Esophagus squamous epithelium (tissue), 5 donors: ENCODE measurements around the gene AADACL3. TPM values are rescaled to one million over a fixed set of nuclear protein-coding genes. Genes with fewer than 3 reads are reported as not detected.

Experiments
- DNase-seq: peaks from one replicate; lab custom pipeline; 2025; lab: John Stamatoyannopoulos, UW
- H3K27ac ChIP-seq, 4 donors: fragments of 200-600 bp; sonication (generic); one replicate each; pipeline ENCODE4 v1.5.1; 2016 to 2019; ENCODE audit warnings: mild to moderate bottlenecking in 1 of 4
- H3K27me3 ChIP-seq, 4 donors: fragments of 200-600 bp; sonication (generic); 1 replicate in 3 of 4; 2 replicates in 1 of 4; pipeline versions ENCODE4 v1.5.1 to v1.6.0; 2017 to 2021; ENCODE audit warnings: antibody characterized with exemption in 1 of 4
- H3K36me3 ChIP-seq, 3 donors: fragments of 200-600 bp; sonication (generic); one replicate each; pipeline ENCODE4 v1.5.1; 2016 to 2019
- H3K4me1 ChIP-seq, 3 donors: fragments of 200-600 bp; sonication (generic); one replicate each; pipeline ENCODE4 v1.5.1; 2017 to 2019
- H3K4me3 ChIP-seq, 4 donors: fragments of 200-600 bp; sonication (generic); 1 replicate in 3 of 4; 2 replicates in 1 of 4; pipeline ENCODE4 v1.5.1; 2016 to 2019; ENCODE audit warnings: mild to moderate bottlenecking in 2 of 4, moderate library complexity in 1 of 4
- H3K9me3 ChIP-seq, 3 donors: fragments of 200-600 bp; sonication (generic); one replicate each; pipeline ENCODE4 v1.5.1; 2016 to 2019
- POLR2A ChIP-seq, 4 donors: fragments of 450-650 bp; IDR thresholded peaks; one replicate each; pipeline ENCODE4 v1.6.1; 2017; ENCODE audit warnings: antibody characterized with exemption in 4 of 4, mild to moderate bottlenecking in 4 of 4, moderate library complexity in 3 of 4
- WGBS, 2 donors: methylation state at CpG; one replicate each; pipeline ENCODE4 v1.1.5; 2018; 5-methylcytosine and 5-hydroxymethylcytosine counted together
- intact Hi-C: fragments of 100-400 bp; cut with DNase I; formaldehyde crosslinking; loops from one replicate; pipeline ENCODE4 v1.15.0; 2022
- total RNA-seq, 4 donors: library from RNA; depleted of rRNA; stranded (reverse); fragments of >200 nt; gene quantifications; one replicate each; pipeline ENCODE4 v1.1.0, GENCODE V29; 2016
- TF ChIP-seq, protein P1 (sequence below), 6 experiments: fragments of 450-650 bp in 4 of 6; fragments of 200-600 bp in 2 of 6; sonication (generic) in 2 of 6; IDR thresholded peaks; one replicate each; pipeline ENCODE4 v1.5.1; 2016 to 2019; ENCODE audit warnings: antibody characterized with exemption in 6 of 6, mild to moderate bottlenecking in 4 of 6, moderate library complexity in 4 of 6
- donor health status: DM: yes; HTN: yes; CAD: no.

The AADACL3 gene
- total RNA-seq, 4 donors from 2014 or later = not detected

DNA sequence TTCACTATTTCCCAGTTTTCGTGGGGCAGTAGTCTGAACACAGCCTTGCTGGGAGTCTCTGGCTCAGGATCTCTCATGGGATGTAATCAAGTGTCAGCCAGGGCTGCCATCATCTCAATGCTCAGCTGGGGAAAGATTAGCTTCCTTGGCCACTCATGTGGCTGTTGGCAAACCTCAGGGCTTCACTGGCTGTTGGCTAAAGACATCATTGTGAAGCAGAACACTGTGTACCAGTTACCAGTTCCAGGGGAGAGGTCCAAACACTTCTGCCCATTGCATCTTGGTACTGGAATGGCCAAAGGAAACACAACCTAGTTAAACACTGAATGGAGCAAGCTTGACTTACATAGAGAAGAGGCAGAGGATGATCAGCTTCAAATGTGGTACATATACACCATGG, 38.3 kb upstream of the AADACL3 start:
- H3K27me3 ChIP-seq = peaks cover 0 to 25% (median 2%) of the 10 kb centered on the region in 4 donors
- H3K36me3 ChIP-seq = no peaks in the 10 kb centered on the region
- H3K4me3 ChIP-seq = no peak overlapping the region
- intact Hi-C loops = no loop called here
- H3K4me1 ChIP-seq = peaks cover 0 to 10% (median 0%) of the 10 kb centered on the region in 3 donors
- H3K9me3 ChIP-seq = peaks cover 0 to 6% (median 4%) of the 10 kb centered on the region in 3 donors
- H3K27ac ChIP-seq = peak overlapping the region in 3 of 4 donors; percentile 15 to 33 (median 26)
- 63 to 90% methylated on average over 1 of the region's 1 CpG for WGBS, 2 donors
- no peak for DNase-seq
- TF ChIP-seq, protein P1, sequence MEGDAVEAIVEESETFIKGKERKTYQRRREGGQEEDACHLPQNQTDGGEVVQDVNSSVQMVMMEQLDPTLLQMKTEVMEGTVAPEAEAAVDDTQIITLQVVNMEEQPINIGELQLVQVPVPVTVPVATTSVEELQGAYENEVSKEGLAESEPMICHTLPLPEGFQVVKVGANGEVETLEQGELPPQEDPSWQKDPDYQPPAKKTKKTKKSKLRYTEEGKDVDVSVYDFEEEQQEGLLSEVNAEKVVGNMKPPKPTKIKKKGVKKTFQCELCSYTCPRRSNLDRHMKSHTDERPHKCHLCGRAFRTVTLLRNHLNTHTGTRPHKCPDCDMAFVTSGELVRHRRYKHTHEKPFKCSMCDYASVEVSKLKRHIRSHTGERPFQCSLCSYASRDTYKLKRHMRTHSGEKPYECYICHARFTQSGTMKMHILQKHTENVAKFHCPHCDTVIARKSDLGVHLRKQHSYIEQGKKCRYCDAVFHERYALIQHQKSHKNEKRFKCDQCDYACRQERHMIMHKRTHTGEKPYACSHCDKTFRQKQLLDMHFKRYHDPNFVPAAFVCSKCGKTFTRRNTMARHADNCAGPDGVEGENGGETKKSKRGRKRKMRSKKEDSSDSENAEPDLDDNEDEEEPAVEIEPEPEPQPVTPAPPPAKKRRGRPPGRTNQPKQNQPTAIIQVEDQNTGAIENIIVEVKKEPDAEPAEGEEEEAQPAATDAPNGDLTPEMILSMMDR (IDR thresholded peaks at IDR 0.05) = no peak
- no peak for TF ChIP-seq POLR2A (IDR thresholded peaks at IDR 0.05)

DNA sequence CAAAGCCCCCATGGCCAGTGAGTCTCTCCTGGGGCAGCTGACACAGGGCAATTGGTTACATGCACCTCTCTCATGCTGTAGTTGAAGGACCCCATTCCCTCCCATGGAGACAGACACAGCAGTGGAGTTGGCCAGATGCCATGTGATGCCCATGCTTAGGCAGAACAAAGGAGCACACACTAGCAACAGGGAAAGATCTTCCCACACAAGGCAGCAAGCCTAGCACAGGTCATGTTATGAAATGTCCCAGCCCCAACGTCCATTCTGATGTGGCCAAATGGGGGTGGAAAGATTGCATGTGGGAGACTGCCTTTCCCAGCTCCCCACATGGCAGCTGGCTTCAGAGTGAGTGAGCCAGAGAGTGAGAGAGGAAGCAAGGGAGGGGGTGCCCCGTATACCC, 37.6 kb upstream of the AADACL3 start:
- 19 to 20% methylated on average over 2 of the region's 2 CpGs for WGBS, 2 donors
- peaks cover 0 to 24% (median 2%) of the 10 kb centered on the region in 4 donors for H3K27me3 ChIP-seq
- peak overlapping the region in 3 of 4 donors; percentile 7 to 33 (median 26) for H3K27ac ChIP-seq
- TF ChIP-seq, protein P1 (IDR thresholded peaks at IDR 0.05) = no peak
- no peak for TF ChIP-seq POLR2A (IDR thresholded peaks at IDR 0.05)
- H3K9me3 ChIP-seq = peaks cover 0 to 6% (median 4%) of the 10 kb centered on the region in 3 donors
- intact Hi-C loops = no loop called here
- no peak for DNase-seq
- no peaks in the 10 kb centered on the region for H3K36me3 ChIP-seq
- peaks cover 0 to 10% (median 0%) of the 10 kb centered on the region in 3 donors for H3K4me1 ChIP-seq
- no peak overlapping the region for H3K4me3 ChIP-seq

DNA sequence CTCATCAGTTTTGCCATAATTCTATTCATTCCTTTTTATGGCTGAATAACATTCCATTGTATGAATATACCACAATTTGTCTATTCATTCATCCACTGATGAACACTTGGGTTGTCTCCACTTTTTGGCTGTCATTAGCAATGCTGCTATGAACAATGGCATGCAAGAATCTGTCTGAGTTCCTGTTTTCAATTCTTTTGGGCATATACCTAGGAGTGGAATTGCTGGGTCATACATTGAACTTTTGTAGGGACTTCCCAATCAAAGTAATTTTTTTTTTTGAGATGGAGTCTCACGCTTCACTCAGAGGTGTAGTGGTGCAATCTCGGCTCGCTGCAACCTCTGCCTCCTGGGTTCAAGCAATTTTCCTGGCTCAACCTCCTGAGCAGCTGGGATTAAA, 37.1 kb upstream of the AADACL3 start:
- Histone ChIP-seq H3K4me3 (no peak overlapping the region), H3K36me3 (no peaks in the 10 kb centered on the region), H3K4me1 (peaks cover 0 to 10% (median 0%) of the 10 kb centered on the region in 3 donors), H3K27me3 (peaks cover 0 to 29% (median 2%) of the 10 kb centered on the region in 4 donors), H3K9me3 (peaks cover 0 to 6% (median 4%) of the 10 kb centered on the region in 3 donors), H3K27ac (peak overlapping the region in 1 of 4 donors; percentile 7)
- TF ChIP-seq, protein P1 (IDR thresholded peaks at IDR 0.05) = no peak
- TF ChIP-seq POLR2A (IDR thresholded peaks at IDR 0.05) = no peak
- 59 to 72% methylated on average over 3 of the region's 3 CpGs for WGBS, 2 donors
- no peak for DNase-seq
- intact Hi-C loops = no loop called here

DNA sequence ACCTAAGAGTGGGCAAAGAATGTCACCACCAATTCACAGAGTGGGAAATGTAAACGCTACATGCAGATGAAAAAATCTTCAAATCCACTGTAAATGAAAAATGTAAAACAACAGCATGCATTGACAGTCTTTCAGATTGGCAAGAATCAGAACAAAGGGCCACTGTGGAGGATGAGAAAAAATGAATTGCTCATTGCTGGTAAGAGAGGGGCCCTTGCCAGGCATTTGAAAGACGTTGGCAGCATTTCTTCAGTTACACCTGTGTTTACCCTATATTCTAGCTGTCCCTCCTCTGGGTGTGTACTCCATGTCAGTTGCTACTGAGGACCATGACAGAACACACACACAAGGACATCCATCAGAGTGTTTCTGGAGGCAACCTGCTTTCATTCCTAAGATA, 25.8 kb upstream of the AADACL3 start:
- DNase-seq = no peak
- H3K36me3 ChIP-seq = no peaks in the 10 kb centered on the region

More for the DNA sequence above, 25.8 kb upstream of the AADACL3 start:
- Histone ChIP-seq H3K9me3 (no peaks in the 10 kb centered on the region), H3K4me1 (no peaks in the 10 kb centered on the region), H3K4me3 (no peak overlapping the region), H3K27me3 (peaks cover 0 to 7% (median 0%) of the 10 kb centered on the region in 4 donors), H3K27ac (no peak overlapping the region)
- intact Hi-C loops = no loop called here
- TF ChIP-seq POLR2A (IDR thresholded peaks at IDR 0.05) = no peak
- TF ChIP-seq, protein P1 (IDR thresholded peaks at IDR 0.05) = no peak
- 28 to 49% methylated on average over 2 of the region's 2 CpGs for WGBS, 2 donors
